GM12875 (cell line): ENCODE data around the gene C10orf71.

Experiments used
- H3K4me3 ChIP-seq: one replicate; pipeline ENCODE4 v1.5.1; 2011; ENCODE audit warnings: low read depth, low read length, control low read depth
- CTCF ChIP-seq: IDR thresholded peaks from 2 replicates; pipeline ENCODE4 v1.5.1; 2011; ENCODE audit warnings: low read depth, mild to moderate bottlenecking, control low read depth, inconsistent platforms, low read length, moderate library complexity, borderline replicate concordance; ENCODE audit not compliant: insufficient read depth

The C10orf71 gene, protein sequence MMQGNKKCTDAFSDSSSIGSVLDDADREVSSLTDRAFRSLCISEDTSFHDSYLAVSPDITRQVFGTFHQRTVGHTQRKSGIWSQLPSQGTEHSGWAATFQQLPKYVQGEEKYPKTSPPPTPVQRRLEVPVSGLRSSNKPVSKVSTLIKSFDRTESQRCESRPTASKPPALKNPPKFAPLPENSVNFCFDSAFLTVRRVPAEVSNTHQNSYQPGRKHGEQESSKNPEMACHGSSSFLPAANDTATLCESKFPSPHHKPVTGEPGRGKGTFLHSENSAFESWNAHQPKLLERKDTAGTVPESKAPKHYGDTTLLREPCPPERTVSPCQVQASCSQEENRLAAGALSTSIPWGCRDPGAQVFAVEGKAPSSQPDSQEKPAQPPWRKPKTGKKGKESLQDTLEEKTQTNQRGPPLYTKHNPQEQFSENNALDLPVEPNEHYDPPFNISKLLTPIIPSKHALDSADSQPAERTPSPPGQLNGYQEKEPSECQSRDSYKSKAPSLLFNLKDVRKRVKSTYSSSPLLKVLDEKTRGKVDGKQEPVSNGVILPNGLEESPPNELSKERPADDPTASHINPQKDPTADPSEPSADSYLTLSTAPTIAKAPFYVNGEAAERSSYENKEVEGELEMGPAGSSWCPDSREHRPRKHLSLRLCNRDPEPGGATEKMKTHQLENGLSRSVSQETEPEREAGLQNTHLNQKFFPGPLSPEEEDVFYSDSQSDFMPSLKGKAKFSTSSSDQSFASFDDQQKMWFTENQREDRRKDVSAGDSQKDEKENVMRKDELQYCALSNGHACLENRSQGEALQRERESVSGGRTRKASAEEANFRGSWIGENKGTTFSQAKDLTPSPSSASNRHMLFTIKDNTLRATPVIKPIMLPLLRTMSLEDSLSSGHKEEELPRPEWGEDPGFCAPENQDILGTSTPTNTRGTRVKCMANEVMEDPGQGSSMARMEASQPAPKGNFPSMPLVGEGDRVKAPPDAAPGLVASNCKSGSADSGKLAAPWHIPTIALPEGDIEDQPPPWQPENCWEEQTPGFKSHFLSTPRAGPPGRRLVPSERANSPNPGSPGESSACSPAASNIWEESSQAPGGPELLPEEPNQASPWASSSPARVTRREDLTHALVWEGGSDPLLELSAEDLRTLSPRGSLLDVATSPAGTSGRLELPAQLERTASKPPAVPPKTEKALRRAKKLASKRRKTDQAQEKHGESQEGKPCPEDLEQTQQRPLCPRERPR (N-terminal part only)

DNA sequence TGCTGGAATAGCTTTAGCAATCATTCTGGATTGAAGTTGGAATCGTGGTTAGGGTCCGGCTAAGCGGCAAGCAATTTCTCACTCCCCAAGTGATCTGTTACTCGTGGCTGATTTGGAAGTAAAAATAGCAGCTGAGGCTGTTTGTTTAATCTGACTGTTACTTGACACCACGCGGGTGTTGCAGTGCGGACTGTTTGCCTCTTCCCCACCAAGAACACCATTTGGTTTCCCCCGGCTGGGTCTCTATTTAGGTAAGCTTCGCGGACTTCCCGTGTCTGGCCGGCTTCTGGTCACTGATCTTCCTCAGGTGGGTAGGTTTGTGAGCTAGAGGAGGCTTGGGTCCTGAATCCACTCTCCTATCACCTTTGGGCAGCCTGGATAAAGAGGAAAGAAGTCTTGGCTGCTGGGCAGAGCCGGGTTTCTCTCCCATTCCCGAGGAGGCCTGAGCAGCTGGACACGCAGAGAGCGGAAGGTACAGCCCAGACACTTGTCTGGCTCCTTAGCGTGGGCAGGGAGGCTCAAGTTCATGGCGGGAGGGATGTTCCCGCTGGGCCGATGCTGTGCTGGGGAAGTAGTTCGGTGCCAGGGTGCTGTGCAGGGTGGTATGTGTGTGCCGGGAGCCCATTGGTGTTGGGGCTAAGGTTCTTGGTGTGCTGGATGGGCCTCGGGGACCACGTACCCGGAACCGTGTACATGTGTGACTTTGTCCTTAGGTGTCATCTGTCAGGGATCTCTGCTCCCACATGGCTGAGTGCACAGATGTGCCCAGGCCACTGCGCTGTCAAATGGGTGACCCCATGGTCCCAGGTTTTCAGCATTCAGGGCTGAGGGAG, at the start of gene C10orf71:
Gene C10orf71, plus strand, starts transcription at position 188 of the 833 bp plus-strand sequence. CDS start 23,376 bp downstream, outside the sequence.
- no peak for TF ChIP-seq CTCF
- no peak within 1 kb of the TSS for H3K4me3 ChIP-seq

- no peak overlapping the region for H3K4me3 ChIP-seq
- TF ChIP-seq CTCF: no peak
Measured at GRCh38 chr10:49252313-49253034, 46.5 kb upstream of the C10orf71 start.

DNA sequence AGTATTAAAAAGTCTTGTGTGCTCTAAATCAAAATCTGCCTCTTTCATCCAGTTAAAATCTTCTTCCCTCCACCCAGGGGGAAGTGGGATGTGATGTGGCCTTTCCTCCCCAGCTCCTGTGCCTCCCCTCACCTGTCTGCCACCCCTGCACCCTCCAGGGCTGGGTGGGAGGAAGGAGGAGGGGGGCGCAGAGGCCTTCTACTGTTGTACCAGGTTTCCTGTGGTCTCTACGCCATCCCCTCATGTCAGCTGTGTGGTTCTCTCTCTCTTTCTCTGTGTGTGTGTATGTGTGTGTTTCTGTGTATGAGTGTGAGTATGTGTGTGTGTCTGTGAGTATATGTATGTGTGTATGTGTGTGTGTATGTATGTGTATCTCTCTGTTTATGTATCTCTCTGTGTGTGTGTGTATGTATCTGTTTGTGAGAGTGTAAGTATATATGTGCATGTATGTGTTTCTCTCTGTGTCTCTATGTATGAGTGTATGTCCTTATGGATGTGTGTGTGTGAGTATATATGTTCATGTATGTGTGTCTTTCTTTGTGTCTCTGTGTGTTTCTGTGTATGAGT, 45.5 kb upstream of the C10orf71 start:
- no peak for TF ChIP-seq CTCF
- H3K4me3 ChIP-seq: no peak overlapping the region

- TF ChIP-seq CTCF: no peak
- H3K4me3 ChIP-seq: no peak overlapping the region
Measured at GRCh38 chr10:49254150-49254549, 44.8 kb upstream of the C10orf71 start.

DNA sequence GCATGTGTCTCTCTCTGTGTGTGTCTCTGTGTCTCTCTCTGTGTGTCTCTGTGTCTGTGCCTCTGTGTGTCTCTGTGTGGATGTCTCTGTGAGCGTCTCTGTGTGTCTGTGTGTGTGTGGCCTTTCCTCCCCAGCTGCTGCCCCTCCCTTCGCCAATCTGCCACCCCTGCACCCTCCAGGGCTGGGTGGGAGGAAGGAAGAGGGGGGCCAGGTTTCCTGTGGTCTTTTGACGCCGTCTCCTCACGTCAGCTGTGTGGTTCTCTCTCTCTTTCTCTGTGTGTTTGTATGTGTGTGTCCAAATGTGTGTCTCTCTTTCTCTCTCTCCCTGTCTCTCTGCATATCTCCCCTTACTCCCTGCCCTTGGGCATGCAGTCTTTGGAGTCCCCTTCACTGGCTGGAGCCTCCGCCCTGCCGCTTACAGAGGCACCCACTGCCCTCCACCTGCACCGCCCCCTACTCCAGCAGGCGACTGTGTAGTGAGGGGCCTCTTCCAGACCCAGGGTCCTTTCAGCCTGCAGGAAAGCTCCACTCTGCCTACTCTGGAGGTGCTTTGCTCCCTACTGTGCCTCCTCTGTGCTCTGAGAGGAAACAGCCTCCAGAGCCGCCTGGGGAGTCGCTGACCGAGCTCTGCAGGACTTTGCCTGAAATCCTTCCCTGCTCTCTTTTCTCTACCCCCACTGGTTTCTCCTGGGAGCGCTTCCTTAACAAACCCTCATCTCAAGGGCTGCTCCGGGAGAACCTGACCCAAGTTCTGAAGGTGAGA, 44.2 kb upstream of the C10orf71 start:
- TF ChIP-seq CTCF: no peak
- H3K4me3 ChIP-seq: no peak overlapping the region
